Esophagus squamous epithelium (tissue), 4 donors: ENCODE data around the gene AGL.

Experiments used
- CTCF ChIP-seq, 6 experiments: fragments of 450-650 bp in 4 of 6; fragments of 200-600 bp in 2 of 6; sonication (generic) in 2 of 6; IDR thresholded peaks; one replicate each; pipeline ENCODE4 v1.5.1; 2016 to 2019; ENCODE audit warnings: antibody characterized with exemption in 6 of 6, mild to moderate bottlenecking in 4 of 6, moderate library complexity in 4 of 6
- POLR2A ChIP-seq, 4 donors: fragments of 450-650 bp; IDR thresholded peaks; one replicate each; pipeline ENCODE4 v1.6.1; 2017; ENCODE audit warnings: antibody characterized with exemption in 4 of 4, mild to moderate bottlenecking in 4 of 4, moderate library complexity in 3 of 4

- TF ChIP-seq CTCF (IDR thresholded peaks at IDR 0.05) (no peak), POLR2A (IDR thresholded peaks at IDR 0.05) (no peak)
Measured at GRCh38 chr1:99956755-99957154, 106.6 kb downstream of the AGL start.
